Astrocyte (in vitro differentiated cells and primary cell): ENCODE results near the gene SDK1. TPM values are rescaled to one million over a fixed set of nuclear protein-coding genes. Genes with fewer than 3 reads are reported as not detected.

ENCODE experiments used
- DNase-seq: peaks from one replicate; pipeline ENCODE4 v3.0.0-alpha.2; 2010; ENCODE audit warnings: low read depth
- FAIRE-seq: peaks from 2 replicates; lab custom pipeline; 2011; peaks lifted over from hg19 to GRCh38; lab: Jason Lieb, UNC
- H2AFZ ChIP-seq: 2 replicates; pipeline ENCODE4 v1.6.0; 2012; ENCODE audit warnings: low read depth, low read length, inconsistent platforms
- H3K27ac ChIP-seq: 2 replicates; pipeline ENCODE4 v1.5.1; 2011; ENCODE audit warnings: low read depth, low read length, inconsistent platforms
- H3K27me3 ChIP-seq: 2 replicates; pipeline ENCODE4 v1.6.0; 2011; ENCODE audit warnings: low read length, inconsistent platforms; ENCODE audit not compliant: insufficient read depth
- H3K36me3 ChIP-seq: 2 replicates; pipeline ENCODE4 v1.5.1; 2011; ENCODE audit warnings: low read length, inconsistent platforms; ENCODE audit not compliant: insufficient read depth
- H3K4me1 ChIP-seq: 2 replicates; pipeline ENCODE4 v1.5.1; 2011; ENCODE audit warnings: low read length, inconsistent platforms; ENCODE audit not compliant: insufficient read depth
- H3K4me2 ChIP-seq: 2 replicates; pipeline ENCODE4 v1.6.0; 2012; ENCODE audit warnings: low read length, inconsistent platforms
- H3K4me3 ChIP-seq: 2 replicates; pipeline ENCODE4 v1.5.1; 2011; ENCODE audit warnings: low read depth, mild to moderate bottlenecking, low read length, inconsistent platforms; ENCODE audit not compliant: insufficient read depth
- H3K79me2 ChIP-seq: 2 replicates; pipeline ENCODE4 v1.6.0; 2012; ENCODE audit warnings: mild to moderate bottlenecking, low read length, inconsistent platforms; ENCODE audit not compliant: insufficient read depth
- H3K9ac ChIP-seq: 2 replicates; pipeline ENCODE4 v1.6.0; 2012; ENCODE audit warnings: mild to moderate bottlenecking, low read length, inconsistent platforms
- H3K9me3 ChIP-seq: 2 replicates; pipeline ENCODE4 v1.5.1; 2012; ENCODE audit warnings: low read depth, mild to moderate bottlenecking, low read length, inconsistent platforms; ENCODE audit not compliant: insufficient read depth
- H4K20me1 ChIP-seq: 2 replicates; pipeline ENCODE4 v1.6.0; 2012; ENCODE audit warnings: low read length, inconsistent platforms; ENCODE audit not compliant: insufficient read depth
- H3K27ac Mint-ChIP-seq: one replicate; pipeline ENCODE4 v1.8.0; 2021; ENCODE audit warnings: mild to moderate bottlenecking, mixed read lengths; ENCODE audit not compliant: unreplicated experiment
- H3K27me3 Mint-ChIP-seq: one replicate; pipeline ENCODE4 v1.8.0; 2021; ENCODE audit warnings: low read depth, mixed read lengths; ENCODE audit not compliant: unreplicated experiment
- H3K36me3 Mint-ChIP-seq: one replicate; pipeline ENCODE4 v1.8.0; 2021; ENCODE audit warnings: low read depth, mixed read lengths; ENCODE audit not compliant: unreplicated experiment
- H3K4me1 Mint-ChIP-seq: one replicate; pipeline ENCODE4 v1.8.0; 2021; ENCODE audit warnings: low read depth, mixed read lengths; ENCODE audit not compliant: unreplicated experiment
- H3K4me3 Mint-ChIP-seq: one replicate; pipeline ENCODE4 v1.8.0; 2021; ENCODE audit warnings: mild to moderate bottlenecking, moderate library complexity, mixed read lengths; ENCODE audit not compliant: unreplicated experiment
- H3K9me3 Mint-ChIP-seq: one replicate; pipeline ENCODE4 v1.8.0; 2021; ENCODE audit warnings: mild to moderate bottlenecking, mixed read lengths; ENCODE audit not compliant: unreplicated experiment
- CTCF ChIP-seq: IDR thresholded peaks from 2 replicates; pipeline ENCODE4 v1.5.1; 2011; ENCODE audit warnings: low read depth, mild to moderate bottlenecking, inconsistent platforms, low read length, moderate library complexity; ENCODE audit not compliant: insufficient read depth
- EZH2 ChIP-seq: IDR thresholded peaks from 2 replicates; pipeline ENCODE4 v1.6.1; 2012; ENCODE audit warnings: mild to moderate bottlenecking, low read length, inconsistent platforms; ENCODE audit not compliant: insufficient read depth
- total RNA-seq: library from RNA; stranded (reverse); gene quantifications from 2 replicates; pipeline ENCODE4 v1.2.1, GENCODE V29; 2021

The SDK1 gene
- total RNA-seq, 1 donor from 2014 or later = 4.2 TPM

GRCh38 chr7:3569643-3570042 is 268.6 kb downstream of the SDK1 start:
- Histone ChIP-seq H2AFZ (no peak overlapping the region), H3K27me3 (no peaks in the 10 kb centered on the region), H4K20me1 (no peaks in the 10 kb centered on the region), H3K79me2 (no peaks in the 10 kb centered on the region), H3K4me1 (no peaks in the 10 kb centered on the region), H3K4me3 (no peak overlapping the region), H3K9me3 (no peaks in the 10 kb centered on the region), H3K36me3 (no peaks in the 10 kb centered on the region), H3K4me2 (no peak overlapping the region), H3K9ac (no peak overlapping the region), H3K27ac (no peak overlapping the region)
- FAIRE-seq = no peak
- no peak for TF ChIP-seq EZH2
- DNase-seq = no peak
- H3K36me3 Mint-ChIP-seq = no peaks in the 10 kb centered on the region
- H3K4me1 Mint-ChIP-seq = no peaks in the 10 kb centered on the region
- no peak overlapping the region for H3K4me3 Mint-ChIP-seq
- peaks cover 2% of the 10 kb centered on the region for H3K27me3 Mint-ChIP-seq
- no peak overlapping the region for H3K27ac Mint-ChIP-seq
- peaks cover 2% of the 10 kb centered on the region for H3K9me3 Mint-ChIP-seq

- Mint-ChIP-seq H3K9me3 (peaks cover 15% of the 10 kb centered on the region), H3K27me3 (peaks cover 2% of the 10 kb centered on the region), H3K27ac (no peak overlapping the region), H3K4me1 (no peaks in the 10 kb centered on the region), H3K36me3 (peaks cover 10% of the 10 kb centered on the region), H3K4me3 (no peak overlapping the region)
- no peaks in the 10 kb centered on the region for H4K20me1 ChIP-seq
- no peaks in the 10 kb centered on the region for H3K36me3 ChIP-seq
- H3K4me1 ChIP-seq = no peaks in the 10 kb centered on the region
- TF ChIP-seq CTCF (no peak), EZH2 (no peak)
- DNase-seq (no peak), FAIRE-seq (no peak)
- no peak overlapping the region for H2AFZ ChIP-seq
- H3K4me2 ChIP-seq = no peak overlapping the region
- H3K27me3 ChIP-seq = no peaks in the 10 kb centered on the region
- peaks cover 4% of the 10 kb centered on the region for H3K9me3 ChIP-seq
- no peaks in the 10 kb centered on the region for H3K79me2 ChIP-seq
- no peak overlapping the region for H3K9ac ChIP-seq
- H3K27ac ChIP-seq = no peak overlapping the region
- no peak overlapping the region for H3K4me3 ChIP-seq
Measured at GRCh38 chr7:3573151-3573550, 272.1 kb downstream of the SDK1 start.

- Mint-ChIP-seq H3K9me3 (peaks cover 21% of the 10 kb centered on the region), H3K4me1 (no peaks in the 10 kb centered on the region), H3K36me3 (peaks cover 11% of the 10 kb centered on the region), H3K4me3 (no peak overlapping the region), H3K27ac (no peak overlapping the region), H3K27me3 (peaks cover 2% of the 10 kb centered on the region)
- TF ChIP-seq EZH2 (no peak), CTCF (no peak)
- H3K9ac ChIP-seq = no peak overlapping the region
- H3K4me2 ChIP-seq = no peak overlapping the region
- H4K20me1 ChIP-seq = no peaks in the 10 kb centered on the region
- H3K27me3 ChIP-seq = no peaks in the 10 kb centered on the region
- H3K27ac ChIP-seq = no peak overlapping the region
- no peaks in the 10 kb centered on the region for H3K4me1 ChIP-seq
- H2AFZ ChIP-seq = no peak overlapping the region
- no peak for DNase-seq
- H3K36me3 ChIP-seq = no peaks in the 10 kb centered on the region
- no peak for FAIRE-seq
- no peaks in the 10 kb centered on the region for H3K79me2 ChIP-seq
- H3K4me3 ChIP-seq = no peak overlapping the region
- peaks cover 7% of the 10 kb centered on the region for H3K9me3 ChIP-seq
Measured at GRCh38 chr7:3574386-3574785, 273.3 kb downstream of the SDK1 start.
